ENCODE data around the gene RNF225.
"Not testable (repeated sequence)": the region's sequence is repeated elsewhere in the genome, so short reads cannot be mapped to it uniquely, and the experiment has no call there.

RNF225 gene

GRCh38 chr19:58387338-58388174, 7.9 kb upstream of the RNF225 start:
- no peak for DNase-seq (ENCODE audit: low read depth, low spot score)

DNA sequence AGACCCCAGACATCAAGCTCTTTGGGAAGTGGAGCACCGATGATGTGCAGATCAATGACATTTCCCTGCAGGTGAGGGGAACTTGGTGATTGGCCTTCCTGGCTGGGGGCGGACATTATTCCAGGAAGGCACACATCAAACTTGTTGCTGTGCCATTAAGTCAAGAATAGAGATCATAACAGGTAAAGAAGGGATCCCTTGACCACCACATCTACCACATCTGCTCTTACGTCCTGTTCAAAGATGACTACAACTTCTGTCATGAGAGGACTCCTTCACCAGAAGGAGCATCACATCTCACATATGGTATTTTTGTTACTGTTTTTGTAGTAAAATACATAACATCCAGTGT, 7.3 kb upstream of the RNF225 start:
- DNase-seq (ENCODE audit: low read depth, low spot score) = no peak

- no peak for DNase-seq (ENCODE audit: low read depth, low spot score)
These were observed 2.3 kb upstream of the RNF225 start for GRCh38 chr19:58392945-58393724.

DNA sequence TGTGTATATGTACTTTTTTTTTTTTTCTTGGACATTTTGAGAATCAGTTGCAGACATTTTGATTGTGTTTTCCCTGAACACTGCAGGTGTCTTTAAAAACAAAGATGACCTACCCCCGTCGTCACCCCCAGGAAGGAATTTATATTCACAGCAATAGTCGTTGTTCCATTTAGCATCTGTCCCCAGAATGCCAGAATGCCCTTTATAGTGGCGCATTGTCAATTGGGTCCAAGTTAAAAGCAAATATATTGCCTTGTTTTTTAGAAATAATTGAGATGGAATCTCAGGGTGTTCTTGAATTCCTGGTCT, 1.8 kb upstream of the RNF225 start:
- DNase-seq (ENCODE audit: low read depth, low spot score) = no peak

DNA sequence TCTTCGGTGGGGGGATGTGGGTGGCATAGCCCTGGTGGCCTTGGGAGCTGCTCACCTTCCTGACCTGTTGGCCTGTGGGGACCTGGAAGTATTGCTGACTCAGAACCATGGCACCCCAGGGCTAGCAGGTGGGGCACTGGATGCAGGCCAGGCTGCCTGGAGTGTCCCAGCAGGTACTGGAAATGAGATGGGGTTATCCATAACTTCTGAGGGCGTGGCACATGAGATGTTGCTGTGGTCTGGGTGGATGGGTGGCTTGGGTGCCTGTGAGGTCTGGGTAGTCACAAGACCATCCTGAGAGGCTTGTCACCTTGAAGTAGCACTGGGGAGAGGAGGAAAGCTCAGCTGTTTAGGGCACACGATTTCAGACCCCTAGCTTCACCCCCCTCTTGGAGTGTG, 636 bp upstream of the RNF225 start:
- DNase-seq (ENCODE audit: low read depth, low spot score) = no peak

- DNase-seq (ENCODE audit: low read depth, low spot score) = no peak
These were observed 647 bp downstream of the RNF225 start for GRCh38 chr19:58395979-58396627.

DNA sequence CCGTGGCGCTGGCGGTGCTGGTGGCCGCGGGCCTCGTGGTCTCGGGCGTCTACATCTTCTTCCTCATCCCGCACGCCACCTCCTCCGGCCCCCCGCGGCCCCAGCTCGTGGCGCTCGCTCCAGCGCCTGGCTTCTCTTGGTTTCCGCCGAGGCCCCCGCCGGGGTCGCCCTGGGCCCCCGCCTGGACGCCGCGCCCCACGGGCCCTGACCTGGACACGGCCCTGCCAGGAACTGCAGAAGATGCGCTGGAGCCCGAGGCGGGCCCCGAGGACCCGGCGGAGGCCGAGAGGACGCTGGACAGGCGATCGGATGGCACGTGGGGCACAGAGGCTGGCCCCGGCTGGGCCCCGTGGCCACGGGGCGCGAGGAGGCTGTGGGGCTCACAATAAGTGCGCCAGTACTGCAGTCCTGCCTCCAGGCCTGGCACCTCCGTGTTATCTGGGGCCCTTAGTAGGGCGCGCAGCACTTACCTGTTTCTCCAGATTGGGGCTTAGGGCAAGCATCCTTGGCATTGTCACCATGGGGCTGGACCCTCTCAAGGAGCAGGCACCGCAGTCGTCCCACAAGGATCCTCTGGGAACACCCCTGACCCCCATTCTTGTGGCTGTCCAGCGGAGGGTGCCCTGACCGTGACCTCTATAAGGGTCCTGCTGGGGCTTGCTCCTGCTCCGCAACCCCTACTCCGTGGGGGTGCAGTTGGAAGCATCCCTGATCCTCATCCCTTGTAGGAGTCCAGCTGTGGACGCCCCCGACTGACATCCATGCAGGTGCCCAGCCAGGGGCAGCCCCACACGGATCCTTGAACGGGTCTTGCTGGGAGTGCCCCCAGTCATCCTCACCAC, 1.5 kb downstream of the RNF225 start:
- no peak for DNase-seq (ENCODE audit: low read depth, low spot score)

GRCh38 chr19:58397533-58398037, 2.1 kb downstream of the RNF225 start:
- DNase-seq (ENCODE audit: low read depth, low spot score) = no peak

- DNase-seq (ENCODE audit: low read depth, low spot score) = no peak
These were observed 2.6 kb downstream of the RNF225 start for GRCh38 chr19:58398087-58398486.

DNA sequence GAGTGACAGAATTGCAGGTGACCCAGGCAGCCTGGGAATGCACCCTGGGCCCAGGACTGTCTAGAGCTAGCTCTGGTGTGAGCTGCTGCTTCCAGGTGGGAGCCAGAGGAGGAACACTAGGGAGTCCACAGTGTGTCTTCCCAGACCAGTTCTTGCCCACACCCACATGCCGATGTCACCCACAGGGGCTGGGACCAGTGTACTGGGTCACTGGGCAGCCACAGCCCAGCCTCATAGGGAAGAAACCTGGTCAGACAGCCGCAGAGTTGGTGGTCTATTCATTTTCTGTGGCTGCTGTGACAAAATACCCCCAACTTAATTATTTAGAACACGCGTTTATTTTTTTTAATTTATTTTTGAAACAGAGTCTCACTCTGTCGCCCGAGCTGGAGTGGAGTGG, 3.1 kb downstream of the RNF225 start:
- DNase-seq (ENCODE audit: low read depth, low spot score) = no peak

DNA sequence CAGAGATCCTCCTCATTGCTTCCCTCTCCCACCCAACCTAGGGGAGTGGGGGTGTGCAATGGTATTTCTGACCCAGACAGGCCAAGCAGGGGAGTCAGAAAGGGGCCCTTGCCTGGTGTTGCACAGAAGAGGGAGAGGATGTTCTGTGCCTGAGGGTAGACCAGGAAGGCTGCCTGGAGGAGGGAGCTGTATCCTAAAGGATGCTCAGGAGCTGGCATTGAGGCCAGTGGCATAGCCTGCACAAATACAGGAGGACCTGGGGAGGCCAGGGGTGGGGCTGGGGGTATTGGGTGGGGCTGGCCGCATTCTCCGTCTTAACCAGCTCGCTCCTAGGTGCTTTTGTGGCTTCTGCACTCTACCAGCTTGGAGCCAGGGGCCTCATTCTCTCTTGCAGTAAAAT, 4.4 kb downstream of the RNF225 start:
- no peak for DNase-seq (ENCODE audit: low read depth, low spot score)

GRCh38 chr19:58400316-58400915, 5.0 kb downstream of the RNF225 start:
- no peak for DNase-seq (ENCODE audit: low read depth, low spot score)

DNA sequence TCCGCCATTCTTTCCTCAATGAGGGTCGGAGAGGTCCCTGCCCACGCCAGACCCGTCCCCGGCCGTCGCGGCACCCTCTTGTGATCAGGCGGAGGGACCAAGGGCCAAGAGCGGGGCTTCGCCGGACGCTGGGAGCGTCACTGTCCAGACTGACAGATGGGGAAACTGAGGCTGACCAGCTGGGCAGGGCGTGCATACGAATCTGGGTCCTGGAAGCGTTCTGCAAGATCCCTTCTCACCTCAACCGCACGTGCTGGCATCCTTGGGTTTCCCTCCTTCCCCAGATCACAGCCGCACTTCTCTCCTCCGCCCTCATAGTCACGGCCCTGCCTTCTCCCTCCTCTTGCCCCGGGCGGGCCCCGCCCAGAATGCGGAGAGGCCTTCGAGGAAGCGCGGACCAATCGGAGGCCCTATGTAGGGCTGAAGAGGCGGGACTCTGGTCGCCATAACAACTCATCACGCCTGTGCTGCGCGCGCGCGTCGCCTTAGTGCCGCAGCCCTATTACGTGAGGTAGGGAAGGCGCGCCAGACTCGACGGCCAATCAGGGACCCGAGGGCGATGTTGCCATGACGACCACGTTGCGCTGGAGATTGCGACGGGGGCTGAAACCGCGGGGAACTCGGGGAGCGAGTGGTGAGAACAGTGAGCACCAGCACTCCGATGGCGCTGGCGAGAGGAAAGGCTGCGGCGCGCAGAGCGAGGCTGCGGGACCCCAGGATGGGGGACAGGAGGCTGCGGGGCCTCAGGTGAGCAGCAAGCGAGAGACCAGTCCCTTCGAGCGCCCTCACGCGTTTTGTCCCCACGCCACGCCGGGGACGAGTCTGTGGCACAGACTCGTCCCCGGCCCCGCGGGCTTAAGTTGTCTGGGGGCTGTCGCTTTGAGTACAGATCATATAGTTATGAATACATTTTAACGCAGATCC, 5.7 kb downstream of the RNF225 start:
- DNase-seq (ENCODE audit: low read depth, low spot score) = peak; percentile 99

- no peak for DNase-seq (ENCODE audit: low read depth, low spot score)
These were observed 6.5 kb downstream of the RNF225 start for GRCh38 chr19:58401840-58402421.

DNA sequence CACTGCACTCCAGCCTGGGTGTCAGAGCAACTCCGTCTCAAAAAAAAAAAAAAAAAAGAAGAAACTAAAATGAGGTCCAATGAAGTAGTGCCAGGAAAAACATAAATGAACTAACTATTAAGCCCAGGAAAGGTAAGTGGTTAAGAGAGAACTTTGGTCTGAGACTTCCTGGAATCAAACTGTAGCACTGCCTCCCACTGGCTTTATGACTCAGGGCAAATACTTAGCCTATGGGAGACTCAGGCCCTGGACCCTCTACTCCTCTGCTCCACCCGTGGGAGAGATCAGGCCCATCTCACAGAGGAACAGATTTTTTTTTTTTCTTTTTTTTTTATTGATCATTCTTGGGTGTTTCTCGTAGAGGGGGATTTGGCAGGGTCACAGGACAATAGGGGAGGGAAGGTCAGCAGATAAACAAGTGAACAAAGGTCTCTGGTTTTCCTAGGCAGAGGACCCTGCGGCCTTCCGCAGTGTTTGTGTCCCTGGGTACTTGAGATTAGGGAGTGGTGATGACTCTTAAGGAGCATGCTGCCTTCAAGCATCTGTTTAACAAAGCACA, 8.5 kb downstream of the RNF225 start:
- not testable (repeated sequence) for DNase-seq (ENCODE audit: low read depth, low spot score)

GRCh38 chr19:58406818-58407657, 11.6 kb downstream of the RNF225 start:
- DNase-seq (ENCODE audit: low read depth, low spot score) = no peak

DNA sequence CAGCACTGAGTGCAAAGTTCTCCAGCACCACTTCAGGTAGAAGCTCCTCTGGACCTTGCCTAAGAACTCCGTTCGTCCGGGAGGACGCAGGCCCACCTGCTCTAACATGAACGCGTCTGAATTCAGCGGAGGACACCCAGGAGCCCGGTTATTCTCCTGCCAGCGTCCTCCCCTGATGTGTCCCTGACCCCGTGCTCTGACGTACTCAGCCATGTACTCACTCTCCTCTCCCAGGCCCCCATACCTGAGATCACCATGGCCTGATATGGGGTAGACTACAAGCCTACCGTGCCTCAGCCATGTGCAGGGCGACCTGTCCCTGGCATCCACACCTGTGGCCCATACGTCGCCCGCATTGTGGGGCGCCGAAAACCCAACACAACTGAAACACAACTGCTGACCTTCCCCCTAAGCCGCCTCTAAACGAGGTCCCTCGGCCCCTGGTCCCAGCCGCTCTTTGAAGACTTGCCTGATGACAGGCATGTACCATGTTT, 12.2 kb downstream of the RNF225 start:
- no peak for DNase-seq (ENCODE audit: low read depth, low spot score)

Measured in smooth muscle cell of the brain vasculature (primary cell).